Kidney epithelial cell (primary cell): Measurements from ENCODE around the gene TMEM151A. TPM values are rescaled to one million over a fixed set of nuclear protein-coding genes. Genes with fewer than 3 reads are reported as not detected.

Experiments used
- DNase-seq: peaks from one replicate; pipeline ENCODE4 v3.0.0-alpha.2; 2010; ENCODE audit warnings: low read depth
- H3K27me3 ChIP-seq: 2 replicates; pipeline ENCODE4 v1.6.0; 2011; ENCODE audit warnings: low read length; ENCODE audit not compliant: control insufficient read depth, insufficient read depth
- H3K36me3 ChIP-seq: 2 replicates; pipeline ENCODE4 v1.5.1; 2011; ENCODE audit warnings: low read length; ENCODE audit not compliant: control insufficient read depth, insufficient read depth
- H3K4me3 ChIP-seq: 2 replicates; pipeline ENCODE4 v1.5.1; 2011; ENCODE audit warnings: low read depth, mild to moderate bottlenecking, control low read depth, low read length
- CTCF ChIP-seq: IDR thresholded peaks from 2 replicates; pipeline ENCODE4 v1.5.1; 2011; ENCODE audit warnings: mild to moderate bottlenecking, moderate library complexity, low read length, control low read depth, inconsistent platforms; ENCODE audit not compliant: insufficient read depth, poor library complexity, severe bottlenecking
- total RNA-seq: library from RNA; depleted of rRNA; stranded (reverse); fragments of >200 nt; gene quantifications from 2 replicates; pipeline ENCODE4 v1.2.3, GENCODE V29; 2015

The TMEM151A gene
- total RNA-seq, 1 donor from 2014 or later: 0.08 TPM

GRCh38 chr11:66337103-66337899, 45.6 kb downstream of the TMEM151A start:
- no peak overlapping the region for H3K4me3 ChIP-seq
- TF ChIP-seq CTCF: peak; percentile 2
- H3K36me3 ChIP-seq: peaks cover 3% of the 10 kb centered on the region
- H3K27me3 ChIP-seq: no peaks in the 10 kb centered on the region
- no peak for DNase-seq

GRCh38 chr11:66338276-66339161, 46.8 kb downstream of the TMEM151A start:
- H3K36me3 ChIP-seq: peaks cover 3% of the 10 kb centered on the region
- no peak for TF ChIP-seq CTCF
- no peak for DNase-seq
- no peak overlapping the region for H3K4me3 ChIP-seq
- no peaks in the 10 kb centered on the region for H3K27me3 ChIP-seq

GRCh38 chr11:66339162-66339675, 47.5 kb downstream of the TMEM151A start:
- Histone ChIP-seq H3K36me3 (peaks cover 3% of the 10 kb centered on the region), H3K4me3 (no peak overlapping the region), H3K27me3 (no peaks in the 10 kb centered on the region)
- no peak for TF ChIP-seq CTCF
- no peak for DNase-seq

- H3K36me3 ChIP-seq: peaks cover 3% of the 10 kb centered on the region
- no peak for DNase-seq
- no peak overlapping the region for H3K4me3 ChIP-seq
- no peak for TF ChIP-seq CTCF
- H3K27me3 ChIP-seq: no peaks in the 10 kb centered on the region
Measured at GRCh38 chr11:66339686-66340483, 48.2 kb downstream of the TMEM151A start.

GRCh38 chr11:66340596-66341501, 49.2 kb downstream of the TMEM151A start:
- Histone ChIP-seq H3K4me3 (no peak overlapping the region), H3K36me3 (peaks cover 3% of the 10 kb centered on the region), H3K27me3 (no peaks in the 10 kb centered on the region)
- TF ChIP-seq CTCF: no peak
- no peak for DNase-seq
